GM19099 (cell line): ENCODE data around the gene CD93.

Source experiments
- POLR2A ChIP-seq: IDR thresholded peaks from 3 replicates; pipeline ENCODE4 v1.6.1; 2011; ENCODE audit warnings: low read depth; ENCODE audit not compliant: insufficient read length; ENCODE audit errors: extremely low read depth

The CD93 gene

GRCh38 chr20:23086056-23086566 is at the start of gene CD93:
Gene CD93, minus strand, starts transcription at chr20:23086324. Its CDS starts 132 bp downstream, at chr20:23086192.
- TF ChIP-seq POLR2A, result no peak

GRCh38 chr20:23133560-23133998 is 47.5 kb upstream of the CD93 start:
- no peak for TF ChIP-seq POLR2A

- TF ChIP-seq POLR2A, result no peak
Measured at GRCh38 chr20:23132930-23133559, 46.9 kb upstream of the CD93 start.

GRCh38 chr20:23132293-23132929 is 46.3 kb upstream of the CD93 start:
- no peak for TF ChIP-seq POLR2A

- TF ChIP-seq POLR2A, result no peak
Measured at GRCh38 chr20:23131766-23132165, 45.6 kb upstream of the CD93 start.

- TF ChIP-seq POLR2A, result no peak
Measured at GRCh38 chr20:23130622-23131140, 44.6 kb upstream of the CD93 start.

GRCh38 chr20:23129891-23130621 is 43.9 kb upstream of the CD93 start:
- TF ChIP-seq POLR2A, result no peak

- no peak for TF ChIP-seq POLR2A
Measured at GRCh38 chr20:23129266-23129665, 43.1 kb upstream of the CD93 start.

- no peak for TF ChIP-seq POLR2A
Measured at GRCh38 chr20:23128461-23129125, 42.5 kb upstream of the CD93 start.

- TF ChIP-seq POLR2A, result no peak
Measured at GRCh38 chr20:23127506-23128279, 41.6 kb upstream of the CD93 start.

- TF ChIP-seq POLR2A, result no peak
Measured at GRCh38 chr20:23126281-23127061, 40.3 kb upstream of the CD93 start.

GRCh38 chr20:23125625-23126191 is 39.6 kb upstream of the CD93 start:
- TF ChIP-seq POLR2A, result no peak

- no peak for TF ChIP-seq POLR2A
Measured at GRCh38 chr20:23125159-23125558, 39.0 kb upstream of the CD93 start.
